IPS-NIHi11 (cell line): Measurements from ENCODE around the gene NINJ2.
A peak's percentile ranks its signal among the peaks of the same experiment; 100 is the strongest.

Source experiments
- DNase-seq: peaks from one replicate; pipeline ENCODE4 v3.0.0; 2012; ENCODE audit warnings: mixed read lengths, low spot score

Gene NINJ2

GRCh38 chr12:673849-674248, 10.6 kb upstream of the NINJ2 start:
- DNase-seq, result no peak

- no peak for DNase-seq
Observed at GRCh38 chr12:669576-669945, 6.3 kb upstream of the NINJ2 start.

DNA sequence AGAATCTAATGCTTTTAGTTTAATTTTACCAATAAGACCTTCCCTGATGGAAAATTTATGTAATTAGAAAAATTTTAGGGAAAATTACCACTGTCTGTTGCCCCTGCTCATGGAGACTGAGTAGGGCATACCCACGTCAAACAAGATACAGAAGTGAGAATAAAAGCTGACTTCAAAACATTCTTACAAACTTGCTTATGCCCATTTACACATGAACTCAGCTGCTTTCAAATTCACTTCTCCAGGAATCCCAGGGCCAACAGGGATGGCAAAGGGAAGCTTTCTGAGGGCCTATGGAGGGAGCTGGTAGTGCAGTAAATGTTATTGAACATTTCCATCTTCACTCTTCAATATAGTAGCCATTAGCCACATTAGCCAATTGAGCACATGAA, 4.8 kb upstream of the NINJ2 start:
- DNase-seq, result no peak

- no peak for DNase-seq
Observed at GRCh38 chr12:666766-667308, 3.6 kb upstream of the NINJ2 start.

DNA sequence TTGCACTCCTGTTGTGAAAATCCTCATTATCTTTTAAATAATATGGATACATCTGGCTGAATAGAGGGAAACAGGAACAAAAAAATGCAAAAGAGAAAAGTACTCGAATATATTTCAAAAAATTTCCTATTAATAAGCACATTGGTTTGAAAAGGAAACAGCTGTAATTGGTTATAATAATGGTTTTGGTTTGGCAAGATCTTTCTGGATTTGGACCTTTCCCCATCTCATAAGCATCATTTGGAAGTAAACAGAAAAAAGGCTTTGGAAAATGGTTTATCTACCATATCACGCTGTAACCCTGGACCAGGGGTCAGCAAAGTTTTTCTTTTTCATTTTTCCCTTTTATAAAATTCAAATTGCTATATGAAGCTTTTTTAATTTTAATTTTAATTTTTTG, 2.8 kb upstream of the NINJ2 start:
- no peak for DNase-seq

DNA sequence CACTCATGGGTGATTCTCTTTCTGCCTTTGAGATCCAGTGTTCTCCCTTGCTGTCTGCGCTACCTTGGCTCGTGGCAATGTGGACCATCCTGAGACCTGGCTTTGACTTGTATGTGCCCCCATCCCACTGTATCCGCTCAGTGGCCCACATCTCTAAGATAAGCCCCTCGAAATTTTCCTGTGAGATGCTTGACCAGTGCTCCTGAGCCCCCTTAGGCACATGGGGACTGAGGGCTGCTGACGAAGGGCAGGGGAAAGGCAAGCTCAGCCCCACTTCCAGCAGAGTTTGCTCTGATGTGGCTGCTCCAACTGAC, 1.5 kb upstream of the NINJ2 start:
- DNase-seq, result no peak

DNA sequence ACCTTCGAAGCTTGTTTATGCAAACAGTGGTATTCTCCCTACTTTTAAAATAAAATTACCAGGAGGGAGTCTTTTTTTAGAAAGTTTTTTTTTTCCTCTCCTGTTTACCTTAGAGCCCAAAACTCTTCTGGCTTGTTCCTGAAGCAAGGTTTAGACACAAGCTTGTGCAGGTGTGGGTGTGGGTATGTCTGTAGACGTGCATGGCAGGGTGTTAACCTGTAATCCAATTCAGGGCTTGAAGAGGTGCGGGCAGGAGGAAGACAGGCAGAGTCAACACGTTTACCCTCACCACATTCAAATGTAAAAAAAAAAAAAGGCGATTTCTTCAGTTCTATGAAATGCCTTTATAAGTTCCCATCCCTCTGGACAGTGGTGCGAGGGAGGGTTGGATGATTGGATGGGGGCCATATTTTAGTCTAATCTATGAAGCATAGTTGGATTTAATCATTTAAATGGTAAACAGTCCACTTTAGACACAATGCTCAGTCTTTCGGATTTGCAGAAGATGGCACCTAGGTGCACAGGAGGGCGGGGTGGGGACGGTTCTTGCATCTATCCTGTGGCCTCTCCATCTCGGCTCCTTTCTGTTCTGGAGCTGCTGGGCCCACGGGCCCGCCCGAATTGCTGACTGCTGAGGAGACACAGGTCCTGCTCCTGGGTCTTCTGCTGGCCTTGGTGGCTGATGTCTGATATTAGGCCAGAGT, 982 bp upstream of the NINJ2 start:
- no peak for DNase-seq

GRCh38 chr12:662566-663292, 516 bp downstream of the NINJ2 start:
- DNase-seq, result no peak

DNA sequence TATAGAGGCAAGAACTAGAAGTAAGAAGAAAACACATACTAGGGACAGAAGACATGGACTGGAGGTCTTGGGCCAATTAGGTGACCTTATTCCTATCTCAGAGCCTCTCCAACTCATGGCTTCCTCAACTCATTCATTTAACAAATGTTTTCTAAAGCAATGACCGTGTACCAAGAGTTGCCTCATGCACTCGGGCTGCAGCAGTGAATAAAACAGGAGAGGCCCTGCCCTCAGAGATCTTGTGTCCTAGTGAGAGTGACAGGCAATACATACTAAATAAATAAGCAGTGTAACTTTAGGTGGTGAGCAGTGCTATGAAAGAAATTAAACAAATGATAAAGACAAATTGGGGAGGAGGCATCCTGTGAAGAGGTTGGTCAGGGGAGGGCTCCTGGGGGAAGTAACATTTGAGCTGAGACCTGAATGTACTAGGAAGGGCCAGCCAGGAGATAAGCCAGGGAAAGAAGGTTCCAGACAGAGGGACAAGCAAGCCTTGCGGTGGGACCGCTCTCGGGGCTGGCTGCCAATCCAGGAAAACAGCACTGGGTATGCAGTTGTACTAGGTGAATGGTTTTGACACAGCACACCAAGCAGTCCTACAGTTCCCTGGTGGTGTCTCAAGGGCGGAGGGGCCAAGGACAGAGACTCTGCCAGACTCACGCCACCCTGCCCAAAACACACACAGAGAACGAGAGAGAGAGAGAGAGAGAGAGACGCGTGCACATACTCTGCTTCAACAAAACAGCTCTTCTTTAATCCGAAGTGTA, 1.3 kb downstream of the NINJ2 start:
- no peak for DNase-seq

GRCh38 chr12:659090-659683, 4.1 kb downstream of the NINJ2 start:
- no peak for DNase-seq

- no peak for DNase-seq
Observed at GRCh38 chr12:650983-651382, 12.3 kb downstream of the NINJ2 start.

- no peak for DNase-seq
Observed at GRCh38 chr12:647385-648085, 15.7 kb downstream of the NINJ2 start.

DNA sequence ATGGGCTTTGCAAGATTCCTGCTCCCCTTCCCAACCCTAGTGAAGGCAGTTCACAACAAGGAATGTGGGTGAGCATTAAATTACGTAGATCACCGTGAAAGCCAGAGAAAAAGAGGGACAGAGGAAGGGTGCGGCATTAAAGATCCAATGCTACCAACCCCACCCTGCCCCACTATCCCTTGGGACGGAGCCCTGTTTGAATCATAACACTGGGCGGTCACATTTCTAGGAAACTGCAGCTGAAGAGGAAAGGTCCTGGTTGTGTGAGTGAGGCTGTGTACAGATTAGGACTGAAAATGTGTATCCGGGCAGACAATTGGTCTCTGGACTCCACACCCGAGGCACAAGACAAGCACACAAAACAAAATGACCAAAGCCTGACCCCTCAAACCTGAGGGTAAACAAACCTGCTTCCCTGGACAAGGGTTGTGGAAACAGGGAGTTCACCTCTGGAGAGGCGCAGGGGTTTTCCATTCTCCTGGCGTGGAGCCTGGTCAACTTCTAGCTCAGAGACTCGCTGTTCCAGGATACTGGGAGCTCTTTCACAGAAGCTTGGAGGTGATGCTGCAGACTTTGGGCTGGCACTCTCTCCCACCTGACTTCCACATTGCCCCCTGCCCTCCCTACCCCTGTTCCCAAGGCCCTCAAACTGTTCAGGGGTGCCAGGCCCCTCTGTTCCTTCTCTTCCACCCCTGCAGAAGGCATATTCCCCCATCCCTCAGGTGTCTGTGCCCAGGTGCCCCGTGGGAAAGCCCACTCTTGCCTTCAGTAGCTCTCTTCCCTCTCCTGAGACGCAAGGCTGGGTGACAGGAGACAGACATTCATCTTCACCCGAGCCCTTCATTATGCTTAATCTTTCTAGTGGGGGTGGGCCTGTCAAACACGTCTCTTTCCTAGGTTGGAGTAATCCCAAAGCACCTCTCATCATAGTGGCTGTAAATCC, 16.5 kb downstream of the NINJ2 start:
- DNase-seq, result no peak

- DNase-seq, result no peak
Observed at GRCh38 chr12:645563-646071, 17.6 kb downstream of the NINJ2 start.

DNA sequence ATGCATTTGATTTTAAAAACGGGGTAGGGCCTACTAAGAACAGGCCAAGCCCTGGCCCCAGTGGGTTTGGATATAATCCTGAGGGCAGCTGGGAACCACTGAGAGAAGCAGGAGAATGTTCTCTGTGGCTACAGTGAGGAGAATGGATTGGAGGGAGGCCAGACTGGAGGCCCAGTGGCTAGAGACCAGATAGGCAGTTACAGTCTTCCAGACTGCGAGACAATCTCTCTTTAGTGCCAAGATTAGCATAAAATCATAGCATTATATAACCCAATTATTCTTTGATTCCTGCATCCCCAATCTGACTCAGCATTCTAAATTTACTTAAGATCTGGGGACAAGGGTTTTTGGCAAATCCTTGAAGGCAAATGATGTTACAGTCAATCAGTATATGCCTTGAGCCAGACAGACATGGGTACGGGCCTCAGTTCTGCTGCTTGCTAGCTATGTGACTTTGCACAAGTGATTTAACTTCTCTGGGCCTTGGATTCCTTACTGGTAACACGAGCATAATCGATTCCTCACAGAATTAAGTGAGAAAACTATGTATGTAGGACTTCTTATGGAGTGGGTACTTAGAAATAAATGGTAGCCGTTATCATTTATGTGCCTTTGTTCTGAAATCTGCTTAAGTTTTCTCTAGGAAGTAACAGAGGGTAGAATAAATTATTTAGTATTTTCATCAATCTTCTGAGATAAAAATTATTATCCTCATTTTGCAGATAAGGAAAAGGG, 18.3 kb downstream of the NINJ2 start:
- DNase-seq, result no peak

GRCh38 chr12:644303-644639, 19.0 kb downstream of the NINJ2 start:
- DNase-seq, result no peak

GRCh38 chr12:643475-644302, 19.6 kb downstream of the NINJ2 start:
- no peak for DNase-seq

DNA sequence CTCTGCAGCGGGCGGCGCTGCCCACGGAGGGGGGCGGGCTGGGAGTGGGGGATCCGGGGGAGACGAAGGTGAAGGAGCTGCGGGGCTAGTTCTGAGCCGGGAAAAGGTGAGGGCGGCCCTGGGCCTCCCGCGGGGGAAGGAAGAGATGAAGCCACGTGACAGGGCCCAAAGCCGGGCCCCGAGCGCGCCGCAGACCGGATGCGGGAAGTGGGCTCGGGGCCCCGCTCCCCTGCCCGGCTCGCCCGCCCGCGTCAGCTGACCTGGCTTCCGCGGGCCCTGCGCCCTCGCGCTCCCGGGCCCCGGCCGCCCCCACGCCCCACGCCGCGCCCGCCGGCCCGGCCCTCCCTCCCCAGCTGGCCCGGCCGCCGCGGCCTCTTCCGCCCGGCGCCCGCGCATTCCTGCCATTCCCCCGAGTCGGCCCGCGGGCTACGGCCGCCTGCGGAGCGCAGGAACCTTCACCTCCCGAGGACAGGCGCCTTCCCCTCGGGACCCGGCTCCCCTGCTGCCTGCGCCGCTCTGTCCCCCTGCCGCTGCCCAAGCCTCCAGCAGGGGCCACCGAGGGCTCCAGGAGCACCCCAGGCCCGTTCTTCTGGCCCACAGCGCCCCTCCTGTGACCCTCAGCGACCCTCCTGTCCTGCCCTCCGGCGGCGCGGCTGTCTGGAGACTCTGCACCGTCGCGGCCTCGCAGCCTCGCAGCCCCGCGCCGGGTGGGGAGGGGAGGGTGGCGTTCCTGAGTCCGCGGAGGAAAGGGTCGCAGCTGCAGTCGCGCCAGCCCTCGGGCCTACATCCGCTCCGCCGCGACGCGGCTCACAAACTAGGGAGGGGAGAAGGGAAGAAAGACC, 20.4 kb downstream of the NINJ2 start:
- DNase-seq, result peak; percentile 90
